Left colon (tissue), 2 donors: ENCODE measurements around the gene IL17RA. TPM values are rescaled to one million over a fixed set of nuclear protein-coding genes. Genes with fewer than 3 reads are reported as not detected.
A peak's percentile ranks its signal among the peaks of the same experiment; 100 is the strongest.
"Not testable (repeated sequence)": the region's sequence is repeated elsewhere in the genome, so short reads cannot be mapped to it uniquely, and the experiment has no call there.

Experiments
- ATAC-seq: fragments of 200-7000 bp; cut with Tn5 transposase; one replicate; pipeline ENCODE4 v1.9.1; 2020; ENCODE audit warnings: mild to moderate bottlenecking, moderate library complexity
- DNase-seq, 2 donors: peaks; one replicate each; pipeline ENCODE4 v3.0.0-alpha.2; 2020
- intact Hi-C, 2 donors: fragments of 100-400 bp; cut with DNase I in 1 of 2; cut with micrococcal nuclease in 1 of 2; formaldehyde crosslinking; loops; one replicate each; pipeline versions ENCODE4 v1.11.2 to v1.14.0; 2022; cut with DNase I, micrococcal nuclease
- total RNA-seq, 2 donors: library from RNA; stranded (reverse); fragmentation: NEBNext Ultra II Directional; extraction: Animal tissue kit (Norgen Biotek cat#: 25700); gene quantifications; one replicate each; pipeline ENCODE4 v1.2.1, GENCODE V29; 2021
- donor health status: DM: no; HTN: no; CAD: no.
- donor health status: DM: yes; HTN: yes; CAD: no.

IL17RA gene
- total RNA-seq, 2 donors from 2014 or later = 15.7 to 18.5 TPM

GRCh38 chr22:17137861-17138425 is 53.1 kb downstream of the IL17RA start:
- intact Hi-C loops = loop anchor here in 1 of 2 donors (10.0 kb wide), 1 partner anchor 67 kb away; no protein-coding TSS in a partner anchor
- DNase-seq (peak in 1 of 2 donors; percentile 8), ATAC-seq (no peak)

- intact Hi-C loops = loop anchor here in 1 of 2 donors (10.0 kb wide), 1 partner anchor 66 kb away; no protein-coding TSS in a partner anchor
- DNase-seq (peak in 1 of 2 donors; percentile 10), ATAC-seq (no peak)
Measured at GRCh38 chr22:17138513-17138912, 53.7 kb downstream of the IL17RA start.

DNA sequence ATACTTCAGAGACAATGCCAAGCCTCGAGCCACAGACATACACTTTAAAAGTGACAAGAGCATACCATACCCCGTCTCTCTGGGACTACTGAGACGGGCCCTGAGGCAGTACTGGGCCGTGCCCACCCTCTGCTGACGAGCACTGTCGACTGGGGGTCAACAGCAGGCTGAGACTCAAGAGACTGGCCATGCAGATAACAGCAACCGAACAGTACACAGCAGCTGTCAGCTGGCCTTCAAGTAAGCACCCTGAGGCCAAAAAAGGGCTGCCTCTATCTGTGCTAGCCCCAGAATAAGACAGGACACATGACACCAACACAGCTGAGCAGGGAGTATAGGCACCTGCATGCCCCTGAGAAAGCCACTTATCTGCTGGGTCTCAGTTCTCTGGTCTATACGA is 55.2 kb downstream of the IL17RA start:
- peak in 1 of 2 donors; percentile 5 for DNase-seq
- intact Hi-C loops = no loop called here

GRCh38 chr22:17140826-17141766 is 56.3 kb downstream of the IL17RA start:
- ATAC-seq (no peak), DNase-seq (no peak)
- intact Hi-C loops = no loop called here

More for the DNA sequence above, 55.2 kb downstream of the IL17RA start:
- no peak for ATAC-seq

DNA sequence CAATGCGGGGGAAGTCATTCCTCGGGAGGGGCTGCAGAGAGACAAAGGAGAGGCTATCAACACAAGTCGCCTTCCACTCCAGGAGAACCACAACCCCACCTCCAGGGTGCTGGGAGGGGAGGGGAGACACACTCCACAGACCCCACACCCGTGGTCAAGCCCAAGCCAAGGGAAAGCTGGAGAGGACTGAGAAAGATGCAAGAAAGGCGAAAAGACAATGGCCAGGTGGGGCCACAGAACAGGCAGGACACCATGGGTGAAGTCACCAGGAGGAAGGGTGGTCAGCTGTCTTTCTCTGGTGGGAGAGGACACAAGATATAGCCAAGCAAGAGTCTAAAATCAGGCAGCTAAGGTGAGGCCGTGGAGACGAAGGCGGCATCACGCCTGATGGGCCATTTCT is 58.3 kb downstream of the IL17RA start:
- intact Hi-C loops = no loop called here
- DNase-seq (no peak), ATAC-seq (no peak)

DNA sequence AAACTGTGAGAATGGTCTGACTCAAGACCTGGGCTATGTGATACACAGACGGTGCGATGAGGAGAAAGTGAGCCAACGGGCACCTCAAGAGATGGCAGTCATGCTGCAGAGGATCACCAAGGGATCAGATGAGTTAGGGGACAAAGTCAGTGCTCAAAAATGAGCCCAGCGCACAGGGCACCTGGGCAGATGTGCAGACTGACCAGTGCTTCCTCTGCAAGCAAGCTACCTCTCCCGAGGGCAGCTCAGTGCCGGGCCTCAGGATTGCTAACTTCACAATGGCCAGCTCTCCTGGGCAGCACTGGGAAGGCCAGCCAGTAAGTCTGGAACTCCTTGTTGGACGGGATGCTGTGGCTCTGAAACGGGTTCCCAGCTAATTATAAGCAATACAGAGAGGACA is 59.0 kb downstream of the IL17RA start:
- ATAC-seq (no peak), DNase-seq (no peak)
- intact Hi-C loops = no loop called here

GRCh38 chr22:17145021-17145680 is 60.4 kb downstream of the IL17RA start:
- ATAC-seq (no peak), DNase-seq (no peak)
- intact Hi-C loops = no loop called here

GRCh38 chr22:17147458-17147857 is 62.7 kb downstream of the IL17RA start:
- ATAC-seq, DNase-seq, intact Hi-C loops: not testable (repeated sequence)

DNA sequence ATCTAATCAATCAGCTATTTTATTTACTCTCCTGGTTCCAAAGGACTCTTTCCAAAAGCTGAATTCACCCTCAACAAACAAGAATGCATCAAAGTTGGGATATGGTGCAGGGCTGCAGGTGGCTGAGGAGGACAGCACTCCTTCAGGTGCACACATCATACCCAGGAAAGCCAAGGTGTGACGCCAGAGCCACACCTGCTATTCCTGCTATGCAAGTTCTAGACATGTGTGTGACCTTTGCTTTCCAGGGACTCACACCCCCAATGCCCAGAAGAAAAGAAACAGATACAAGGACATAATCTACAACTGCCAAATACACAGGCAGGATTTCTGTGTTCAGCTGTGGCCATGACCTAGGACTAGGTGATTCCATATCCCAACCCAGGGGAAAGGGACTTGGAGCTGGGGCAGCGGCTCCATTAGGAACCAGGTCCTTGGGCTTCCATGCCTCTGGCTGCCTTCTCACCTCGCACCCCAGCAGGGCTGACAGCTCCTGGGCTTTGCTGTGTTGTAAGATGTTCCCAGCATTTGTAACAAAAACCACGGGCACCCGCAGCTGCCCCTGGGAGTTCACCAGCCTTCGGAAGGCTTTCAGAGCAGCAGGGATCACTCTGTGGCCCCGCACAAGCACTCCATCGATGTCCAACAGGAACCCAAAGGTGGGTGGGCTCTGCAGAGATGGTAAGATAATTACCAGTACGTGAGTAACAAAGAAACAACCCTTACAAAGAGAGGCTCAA is 64.4 kb downstream of the IL17RA start:
- intact Hi-C loops = no loop called here
- DNase-seq (peak; percentile 68 to 74), ATAC-seq (peak; percentile 90)

- intact Hi-C loops = loop anchor here in 1 of 2 donors (10.0 kb wide), 1 partner anchor 58 kb away; no protein-coding TSS in a partner anchor
- ATAC-seq (no peak), DNase-seq (no peak)
Measured at GRCh38 chr22:17152340-17152739, 67.5 kb downstream of the IL17RA start.

DNA sequence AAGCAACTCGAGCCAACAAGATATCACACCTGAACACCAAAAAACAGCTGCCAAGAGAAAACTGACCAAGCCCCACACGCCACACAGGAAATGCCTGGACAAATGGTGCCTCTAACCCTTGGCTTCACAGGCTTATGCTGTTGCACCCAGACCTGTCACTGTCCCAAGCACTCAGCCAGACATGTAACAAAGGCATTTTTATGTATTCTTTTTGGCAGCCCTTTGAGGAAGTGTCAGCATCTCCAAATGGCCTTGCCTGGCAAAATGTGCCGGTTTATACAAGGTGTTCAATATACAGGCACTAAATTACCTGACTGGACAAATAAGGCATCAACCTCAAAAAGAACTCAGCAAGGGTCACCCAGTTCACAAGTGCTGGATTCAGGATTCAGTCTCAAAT is 68.2 kb downstream of the IL17RA start:
- intact Hi-C loops = loop anchor here in 1 of 2 donors (10.0 kb wide), 1 partner anchor 58 kb away; no protein-coding TSS in a partner anchor
- DNase-seq (peak in 1 of 2 donors; percentile 41), ATAC-seq (peak; percentile 72)

GRCh38 chr22:17155941-17156340 is 71.1 kb downstream of the IL17RA start:
- ATAC-seq (no peak), DNase-seq (no peak)
- intact Hi-C loops = loop anchor here in 1 of 2 donors (10.0 kb wide), 1 partner anchor 61 kb away; no protein-coding TSS in a partner anchor

DNA sequence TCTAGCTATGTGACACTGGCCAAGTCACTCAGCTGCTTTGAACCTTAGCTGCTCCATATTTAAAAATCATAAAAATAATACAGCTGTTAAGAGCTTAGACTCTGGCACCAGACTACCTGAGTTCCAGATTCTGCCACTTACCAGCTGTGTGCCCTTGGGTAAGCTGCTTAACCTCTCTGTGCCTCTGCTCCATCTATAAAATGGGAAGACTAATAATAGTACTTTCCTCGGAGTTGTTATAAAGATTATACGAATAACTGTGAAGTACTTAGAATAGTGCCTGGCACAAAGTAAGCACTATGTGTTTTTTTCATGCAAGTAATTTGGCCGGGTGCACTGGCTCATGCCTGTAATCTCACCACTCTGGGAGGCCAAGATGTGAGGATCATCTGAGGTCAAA is 72.9 kb downstream of the IL17RA start:
- no peak for ATAC-seq
- DNase-seq = no peak
- intact Hi-C loops = loop anchor here in 1 of 2 donors (10.0 kb wide), 1 partner anchor 63 kb away; no protein-coding TSS in a partner anchor

DNA sequence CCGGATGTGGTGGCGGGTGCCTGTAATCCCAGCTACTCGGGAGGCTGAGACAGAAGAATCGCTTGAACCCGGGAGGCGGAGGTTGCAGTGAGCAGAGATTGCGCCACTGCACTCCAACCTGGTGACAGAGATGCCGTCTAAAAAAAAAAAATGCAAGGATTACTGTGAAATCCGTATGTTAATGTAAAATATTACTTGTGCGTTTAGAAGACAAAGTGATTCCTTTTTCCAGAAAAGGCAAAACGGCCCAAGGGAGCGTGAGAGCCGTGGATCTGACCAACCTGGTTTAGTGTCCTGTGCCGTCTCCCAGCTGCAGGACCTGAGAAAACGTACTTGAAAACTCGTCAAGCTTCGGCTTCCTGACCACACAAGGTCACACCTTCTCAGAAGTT is 73.4 kb downstream of the IL17RA start:
- intact Hi-C loops = loop anchor here in 1 of 2 donors (10.0 kb wide), 1 partner anchor 63 kb away; no protein-coding TSS in a partner anchor
- no peak for ATAC-seq

GRCh38 chr22:17158568-17159503 is 74.0 kb downstream of the IL17RA start, which contains the start of gene HDHD5:
TSS of gene HDHD5 (minus strand) at chr22:17159277. CDS start at chr22:17159251, 26 bp downstream.
- ATAC-seq (peak; percentile 86), DNase-seq (peak; percentile 89 to 97)
- intact Hi-C loops = loop anchor here in 1 of 2 donors (10.0 kb wide), 1 partner anchor 64 kb away; no protein-coding TSS in a partner anchor

More for the DNA sequence above, 73.4 kb downstream of the IL17RA start:
- no peak for DNase-seq

- ATAC-seq (peak; percentile 54), DNase-seq (peak; percentile 65 to 73)
- intact Hi-C loops = loop anchor here in 1 of 2 donors (10.0 kb wide), 1 partner anchor 65 kb away; no protein-coding TSS in a partner anchor
Measured at GRCh38 chr22:17159504-17159951, 74.7 kb downstream of the IL17RA start.

DNA sequence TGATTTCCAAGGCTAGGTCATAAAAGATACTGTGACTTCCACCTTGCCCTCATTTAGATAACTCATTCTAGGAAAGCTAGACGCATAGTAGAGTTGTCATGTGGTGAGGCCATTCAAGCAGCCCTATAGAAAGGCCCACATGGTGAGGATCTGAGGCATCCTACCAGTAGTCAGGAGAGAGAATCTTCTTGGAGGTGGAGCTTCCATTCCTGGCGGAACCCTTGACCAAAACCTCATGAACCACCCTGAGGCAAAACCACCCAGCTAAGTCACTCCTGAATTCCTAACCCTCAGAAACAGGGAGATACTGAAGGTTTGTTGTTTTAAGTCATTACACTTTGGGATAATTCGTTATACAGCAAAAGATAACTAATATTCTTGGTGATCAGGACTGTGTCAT is 77.2 kb downstream of the IL17RA start:
- DNase-seq (no peak), ATAC-seq (no peak)
- intact Hi-C loops = loop anchor here in 1 of 2 donors (10.0 kb wide), 1 partner anchor 87 kb away; no protein-coding TSS in a partner anchor
